HEK293 (cell line): ENCODE data around the gene MED13L.
A peak's percentile ranks its signal among the peaks of the same experiment; 100 is the strongest.

Experiments
- CTCF ChIA-PET: fragments of 350-600 bp; formaldehyde crosslinking; extraction: SDS; loops from one replicate; lab custom pipeline; 2021; ENCODE audit warnings: antibody characterized with exemption; lab: Yijun Ruan, JAX
- POLR2A ChIA-PET: fragments of 300-600 bp; formaldehyde crosslinking; extraction: SDS; loops from one replicate; lab custom pipeline; 2020; ENCODE audit warnings: antibody characterized with exemption, inconsistent platforms; lab: Yijun Ruan, JAX
- H3K27ac ChIP-seq: fragments of 200-500 bp; sonication (Bioruptor generic); 2 replicates; pipeline ENCODE4 v1.5.1; 2014; ENCODE audit warnings: low read depth, low read length, control low read depth, inconsistent platforms; ENCODE audit errors: extremely low read depth
- H3K36me3 ChIP-seq, 2 experiments: fragments of 200-500 bp in 1 of 2; sonication (Bioruptor generic) in 1 of 2; 1 replicate in 1 of 2; 2 replicates in 1 of 2; pipeline ENCODE4 v1.5.1; 2014 to 2017; ENCODE audit warnings: inconsistent platforms in 2 of 2, low read length in 2 of 2; ENCODE audit not compliant: control insufficient read depth in 2 of 2, insufficient read depth in 1 of 2
- H3K4me1 ChIP-seq: fragments of 200-500 bp; sonication (Bioruptor generic); 2 replicates; pipeline ENCODE4 v1.5.1; 2014; ENCODE audit warnings: mild to moderate bottlenecking, low read length, inconsistent platforms; ENCODE audit not compliant: control insufficient read depth, insufficient read depth
- H3K4me3 ChIP-seq: 2 replicates; pipeline ENCODE4 v1.5.1; 2011; ENCODE audit warnings: low read depth, mild to moderate bottlenecking, control low read depth, low read length, moderate library complexity
- H3K9me3 ChIP-seq: fragments of 200-500 bp; sonication (Bioruptor generic); 2 replicates; pipeline ENCODE4 v1.5.1; 2014; ENCODE audit warnings: low read depth, low read length, inconsistent platforms; ENCODE audit not compliant: control insufficient read depth, insufficient read depth
- GLI4 ChIP-seq: fragments of 450-650 bp; formaldehyde crosslinking; IDR thresholded peaks from 2 replicates; pipeline ENCODE4 v1.5.1; 2016; ENCODE audit warnings: missing biosample characterization, missing genetic modification characterization
- GLIS1 ChIP-seq: fragments of 450-650 bp; formaldehyde crosslinking; IDR thresholded peaks from 2 replicates; pipeline ENCODE4 v1.5.1; 2016; ENCODE audit warnings: missing biosample characterization, missing genetic modification characterization
- GLIS2 ChIP-seq: fragments of 450-650 bp; formaldehyde crosslinking; IDR thresholded peaks from 2 replicates; pipeline ENCODE4 v1.5.1; 2016; ENCODE audit warnings: missing biosample characterization, missing genetic modification characterization
- KLF1 ChIP-seq: fragments of 450-650 bp; formaldehyde crosslinking; IDR thresholded peaks from 2 replicates; pipeline ENCODE4 v1.5.1; 2016; ENCODE audit warnings: missing biosample characterization, missing genetic modification characterization
- ZBTB8A ChIP-seq: fragments of 450-650 bp; formaldehyde crosslinking; IDR thresholded peaks from 2 replicates; pipeline ENCODE4 v1.5.1; 2016; ENCODE audit warnings: missing biosample characterization, missing genetic modification characterization
- ZFHX2 ChIP-seq: fragments of 450-650 bp; formaldehyde crosslinking; conservative IDR thresholded peaks from 2 replicates; pipeline ENCODE4 v1.5.1; 2016; ENCODE audit warnings: missing biosample characterization, missing genetic modification characterization
- ZNF121 ChIP-seq: fragments of 450-650 bp; formaldehyde crosslinking; IDR thresholded peaks from 2 replicates; pipeline ENCODE4 v1.5.1; 2016; ENCODE audit warnings: missing biosample characterization, missing genetic modification characterization
- ZNF140 ChIP-seq: fragments of 450-650 bp; formaldehyde crosslinking; IDR thresholded peaks from 2 replicates; pipeline ENCODE4 v1.5.1; 2016; ENCODE audit warnings: missing biosample characterization, missing genetic modification characterization
- ZNF221 ChIP-seq: fragments of 450-650 bp; formaldehyde crosslinking; IDR thresholded peaks from 2 replicates; pipeline ENCODE4 v1.5.1; 2017; ENCODE audit warnings: missing biosample characterization, missing genetic modification characterization, borderline replicate concordance
- ZNF239 ChIP-seq: fragments of 450-650 bp; formaldehyde crosslinking; IDR thresholded peaks from 2 replicates; pipeline ENCODE4 v1.5.1; 2016; ENCODE audit warnings: missing biosample characterization, missing genetic modification characterization
- ZNF350 ChIP-seq: fragments of 450-650 bp; formaldehyde crosslinking; IDR thresholded peaks from 2 replicates; pipeline ENCODE4 v1.5.0; 2017; ENCODE audit warnings: missing biosample characterization, mild to moderate bottlenecking, missing genetic modification characterization
- ZNF514 ChIP-seq: fragments of 450-650 bp; formaldehyde crosslinking; IDR thresholded peaks from 2 replicates; pipeline ENCODE4 v1.5.1; 2016; ENCODE audit warnings: missing biosample characterization, missing genetic modification characterization
- ZNF660 ChIP-seq: fragments of 450-650 bp; IDR thresholded peaks from 2 replicates; pipeline ENCODE4 v1.5.1; 2018; ENCODE audit warnings: missing biosample characterization, mild to moderate bottlenecking, missing genetic modification characterization
- ZNF664 ChIP-seq: fragments of 450-650 bp; formaldehyde crosslinking; IDR thresholded peaks from 2 replicates; pipeline ENCODE4 v1.5.1; 2016; ENCODE audit warnings: missing biosample characterization, missing genetic modification characterization
- ZNF670 ChIP-seq: fragments of 450-650 bp; formaldehyde crosslinking; IDR thresholded peaks from 2 replicates; pipeline ENCODE4 v1.5.1; 2016; ENCODE audit warnings: missing biosample characterization, missing genetic modification characterization, low read depth
- TF ChIP-seq, protein P1 (sequence below): fragments of 450-650 bp; formaldehyde crosslinking; IDR thresholded peaks from 2 replicates; pipeline ENCODE4 v1.5.1; 2016; ENCODE audit warnings: missing biosample characterization, missing genetic modification characterization
- TF ChIP-seq, protein P2 (sequence below): fragments of 450-650 bp; formaldehyde crosslinking; IDR thresholded peaks from 2 replicates; pipeline ENCODE4 v1.5.0; 2017; ENCODE audit warnings: missing biosample characterization, missing genetic modification characterization, borderline replicate concordance
- TF ChIP-seq, protein P3 (sequence below): fragments of 450-650 bp; formaldehyde crosslinking; IDR thresholded peaks from 2 replicates; pipeline ENCODE4 v1.5.1; 2016; ENCODE audit warnings: missing biosample characterization, missing genetic modification characterization

Gene MED13L

DNA sequence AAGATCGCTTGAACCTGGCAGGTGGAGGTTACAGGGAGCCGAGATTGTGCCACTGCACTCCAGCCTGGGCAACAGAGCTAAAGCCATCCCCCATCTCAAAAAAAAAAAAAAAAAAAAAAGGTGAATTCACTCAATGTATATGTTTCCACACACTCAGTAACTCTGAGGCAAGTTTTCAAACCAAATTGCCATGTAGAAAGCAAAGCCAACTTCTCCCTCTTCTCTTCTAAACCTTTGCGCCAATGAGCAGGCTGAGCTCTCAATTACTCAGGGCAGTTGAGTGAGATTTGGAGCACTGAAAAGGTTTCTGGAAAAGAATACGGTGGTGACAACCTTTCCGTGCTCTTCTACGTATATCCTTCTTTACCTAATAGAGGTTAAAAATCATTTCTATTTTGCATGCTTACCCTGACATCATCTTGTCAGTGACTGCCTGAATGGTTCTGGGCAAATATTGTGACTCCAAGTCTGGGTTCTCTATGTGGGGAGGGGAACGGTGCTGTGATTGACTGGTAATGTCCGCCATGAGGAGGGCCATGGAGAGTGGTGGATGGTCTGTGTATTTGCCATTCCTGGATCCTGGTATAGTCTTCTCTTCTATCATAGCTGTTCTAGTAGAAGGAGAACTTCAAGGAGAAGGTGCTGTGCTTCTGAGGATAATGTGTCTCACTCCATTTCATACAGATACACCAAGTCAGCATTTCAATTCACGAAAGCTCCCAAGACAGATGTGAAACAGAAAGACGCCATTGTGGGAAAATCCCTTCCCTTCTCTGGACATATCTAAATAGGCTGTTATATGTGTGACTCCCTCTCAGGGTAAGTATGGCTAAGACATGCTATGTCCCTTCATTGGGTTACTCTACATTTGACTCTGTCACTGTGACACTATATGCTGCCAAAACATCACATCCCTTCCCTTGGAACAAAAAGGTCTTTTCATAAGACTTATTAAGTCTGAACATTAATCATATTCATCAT is 46.2 kb upstream of the MED13L start:
- Histone ChIP-seq H3K4me3 (no peak overlapping the region), H3K27ac (no peak overlapping the region)

DNA sequence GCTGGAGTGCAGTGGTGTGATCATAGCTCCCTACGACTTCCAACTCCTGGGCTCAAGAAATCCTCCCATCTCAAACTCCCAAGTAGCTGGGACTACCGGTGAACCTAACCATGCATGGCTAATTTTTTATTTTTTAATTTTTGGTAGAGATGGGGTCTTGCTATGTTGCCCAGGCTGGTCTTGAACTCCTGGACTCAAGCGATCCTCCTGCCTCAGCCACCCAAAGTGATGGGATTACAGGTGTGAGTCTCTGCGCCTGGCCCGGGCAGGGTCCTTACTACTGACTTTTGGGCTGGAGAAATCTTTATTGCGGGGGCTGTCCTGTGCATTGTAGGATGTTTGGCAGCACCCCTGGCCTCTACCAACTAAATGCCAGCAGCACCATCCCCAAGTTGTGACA is 44.4 kb upstream of the MED13L start:
- Histone ChIP-seq H3K4me1 (no peaks in the 10 kb centered on the region), H3K36me3 (no peaks in the 10 kb centered on the region), H3K27ac (no peak overlapping the region), H3K9me3 (no peaks in the 10 kb centered on the region), H3K4me3 (no peak overlapping the region)
- ChIA-PET CTCF (no interaction called here), POLR2A (no interaction called here)
- TF ChIP-seq ZNF514 (no peak), ZNF121 (peak; percentile 84)

More for the DNA sequence above, 46.2 kb upstream of the MED13L start:
- H3K9me3 ChIP-seq = no peaks in the 10 kb centered on the region
- H3K4me1 ChIP-seq = no peaks in the 10 kb centered on the region
- H3K36me3 ChIP-seq = no peaks in the 10 kb centered on the region
- TF ChIP-seq GLIS2 (tag by site-specific recombination) = no peak
- no peak for TF ChIP-seq ZNF140
- TF ChIP-seq, protein P1, sequence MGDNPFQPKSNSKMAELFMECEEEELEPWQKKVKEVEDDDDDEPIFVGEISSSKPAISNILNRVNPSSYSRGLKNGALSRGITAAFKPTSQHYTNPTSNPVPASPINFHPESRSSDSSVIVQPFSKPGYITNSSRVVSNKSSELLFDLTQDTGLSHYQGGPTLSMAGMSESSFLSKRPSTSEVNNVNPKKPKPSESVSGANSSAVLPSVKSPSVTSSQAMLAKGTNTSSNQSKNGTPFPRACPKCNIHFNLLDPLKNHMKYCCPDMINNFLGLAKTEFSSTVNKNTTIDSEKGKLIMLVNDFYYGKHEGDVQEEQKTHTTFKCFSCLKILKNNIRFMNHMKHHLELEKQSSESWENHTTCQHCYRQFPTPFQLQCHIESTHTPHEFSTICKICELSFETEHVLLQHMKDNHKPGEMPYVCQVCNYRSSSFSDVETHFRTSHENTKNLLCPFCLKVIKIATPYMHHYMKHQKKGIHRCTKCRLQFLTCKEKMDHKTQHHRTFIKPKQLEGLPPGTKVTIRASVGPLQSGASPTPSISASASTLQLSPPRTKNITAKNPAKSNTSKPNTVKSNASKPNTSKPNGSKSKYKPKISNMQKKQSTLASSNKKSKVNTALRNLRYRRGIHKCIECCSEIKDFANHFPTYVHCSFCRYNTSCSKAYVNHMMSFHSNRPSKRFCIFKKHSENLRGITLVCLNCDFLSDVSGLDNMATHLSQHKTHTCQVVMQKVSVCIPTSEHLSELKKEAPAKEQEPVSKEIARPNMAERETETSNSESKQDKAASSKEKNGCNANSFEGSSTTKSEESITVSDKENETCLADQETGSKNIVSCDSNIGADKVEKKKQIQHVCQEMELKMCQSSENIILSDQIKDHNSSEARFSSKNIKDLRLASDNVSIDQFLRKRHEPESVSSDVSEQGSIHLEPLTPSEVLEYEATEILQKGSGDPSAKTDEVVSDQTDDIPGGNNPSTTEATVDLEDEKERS (tag by site-specific recombination) = no peak
- no peak for TF ChIP-seq ZBTB8A
- TF ChIP-seq, protein P2, sequence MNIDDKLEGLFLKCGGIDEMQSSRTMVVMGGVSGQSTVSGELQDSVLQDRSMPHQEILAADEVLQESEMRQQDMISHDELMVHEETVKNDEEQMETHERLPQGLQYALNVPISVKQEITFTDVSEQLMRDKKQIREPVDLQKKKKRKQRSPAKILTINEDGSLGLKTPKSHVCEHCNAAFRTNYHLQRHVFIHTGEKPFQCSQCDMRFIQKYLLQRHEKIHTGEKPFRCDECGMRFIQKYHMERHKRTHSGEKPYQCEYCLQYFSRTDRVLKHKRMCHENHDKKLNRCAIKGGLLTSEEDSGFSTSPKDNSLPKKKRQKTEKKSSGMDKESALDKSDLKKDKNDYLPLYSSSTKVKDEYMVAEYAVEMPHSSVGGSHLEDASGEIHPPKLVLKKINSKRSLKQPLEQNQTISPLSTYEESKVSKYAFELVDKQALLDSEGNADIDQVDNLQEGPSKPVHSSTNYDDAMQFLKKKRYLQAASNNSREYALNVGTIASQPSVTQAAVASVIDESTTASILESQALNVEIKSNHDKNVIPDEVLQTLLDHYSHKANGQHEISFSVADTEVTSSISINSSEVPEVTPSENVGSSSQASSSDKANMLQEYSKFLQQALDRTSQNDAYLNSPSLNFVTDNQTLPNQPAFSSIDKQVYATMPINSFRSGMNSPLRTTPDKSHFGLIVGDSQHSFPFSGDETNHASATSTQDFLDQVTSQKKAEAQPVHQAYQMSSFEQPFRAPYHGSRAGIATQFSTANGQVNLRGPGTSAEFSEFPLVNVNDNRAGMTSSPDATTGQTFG (tag by site-specific recombination) = no peak
- TF ChIP-seq ZNF660 = no peak
- TF ChIP-seq, protein P3, sequence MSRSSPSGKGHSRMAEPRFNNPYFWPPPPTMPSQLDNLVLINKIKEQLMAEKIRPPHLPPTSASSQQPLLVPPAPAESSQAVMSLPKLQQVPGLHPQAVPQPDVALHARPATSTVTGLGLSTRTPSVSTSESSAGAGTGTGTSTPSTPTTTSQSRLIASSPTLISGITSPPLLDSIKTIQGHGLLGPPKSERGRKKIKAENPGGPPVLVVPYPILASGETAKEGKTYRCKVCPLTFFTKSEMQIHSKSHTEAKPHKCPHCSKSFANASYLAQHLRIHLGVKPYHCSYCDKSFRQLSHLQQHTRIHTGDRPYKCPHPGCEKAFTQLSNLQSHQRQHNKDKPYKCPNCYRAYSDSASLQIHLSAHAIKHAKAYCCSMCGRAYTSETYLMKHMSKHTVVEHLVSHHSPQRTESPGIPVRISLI = no peak
- no peak for TF ChIP-seq ZNF664 (tag by site-specific recombination)
- no peak for TF ChIP-seq GLIS1 (tag by site-specific recombination)
- no peak for TF ChIP-seq ZNF239
- TF ChIP-seq KLF1 (tag by site-specific recombination) = no peak
- TF ChIP-seq ZNF221 (tag by site-specific recombination) = no peak
- no peak for TF ChIP-seq GLI4 (tag by site-specific recombination)
- no peak for TF ChIP-seq ZNF350 (tag by site-specific recombination)
- no peak for TF ChIP-seq ZNF670 (tag by site-specific recombination)
- no peak for TF ChIP-seq ZFHX2 (tag by site-specific recombination)
- ChIA-PET CTCF (interaction anchor here (0.7 kb wide), 1 partner anchor 50 kb away, joined by 3 read pairs; no protein-coding TSS in a partner anchor), POLR2A (no interaction called here)
